GM18861 (cell line): Measurements from ENCODE around the gene MAIP1.

Experiments
- ATAC-seq: cut with Tn5 transposase; IDR thresholded peaks from one replicate; pipeline ENCODE4 v1.9.1; 2021; ENCODE audit not compliant: unreplicated experiment

MAIP1 gene

DNA sequence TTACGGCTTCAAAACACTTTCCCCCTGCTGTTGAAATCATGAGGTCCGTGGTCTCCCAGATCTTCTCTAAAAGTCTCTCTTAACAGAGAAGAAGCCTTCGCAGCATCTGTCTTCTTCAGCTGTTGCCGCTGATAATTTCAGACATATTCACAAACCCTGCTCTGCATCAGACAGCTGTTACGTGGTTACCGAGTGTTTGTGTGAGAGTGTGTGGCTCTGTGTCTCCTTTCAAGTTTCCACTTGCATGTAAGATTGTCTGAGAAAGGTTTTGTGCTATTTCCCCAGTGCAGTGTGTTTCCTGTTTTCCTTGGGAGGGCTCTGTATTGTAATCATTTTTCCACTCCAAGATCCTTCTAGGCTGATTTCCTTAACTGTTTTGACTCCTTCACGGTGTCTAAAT, 32.8 kb downstream of the MAIP1 start:
- no peak for ATAC-seq

DNA sequence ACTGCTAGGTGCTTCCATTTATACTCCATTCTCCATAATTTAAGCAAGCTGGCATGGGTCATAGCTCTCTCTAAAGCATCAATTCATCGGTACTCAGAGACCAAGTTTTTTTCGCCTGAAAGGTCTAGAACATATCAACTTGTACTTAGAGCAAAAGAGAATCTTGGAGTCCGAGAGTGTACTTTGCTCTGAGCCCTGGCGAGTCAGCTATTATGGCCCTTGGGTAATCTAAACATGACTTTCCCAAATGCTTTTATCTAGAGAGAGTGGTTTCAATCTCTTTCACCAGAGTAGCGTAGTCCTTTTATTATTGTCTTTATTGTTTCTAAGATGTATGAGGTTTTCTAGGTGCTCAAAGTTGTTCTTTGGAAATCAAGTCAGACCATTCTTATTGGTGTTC, 34.4 kb downstream of the MAIP1 start:
- no peak for ATAC-seq

DNA sequence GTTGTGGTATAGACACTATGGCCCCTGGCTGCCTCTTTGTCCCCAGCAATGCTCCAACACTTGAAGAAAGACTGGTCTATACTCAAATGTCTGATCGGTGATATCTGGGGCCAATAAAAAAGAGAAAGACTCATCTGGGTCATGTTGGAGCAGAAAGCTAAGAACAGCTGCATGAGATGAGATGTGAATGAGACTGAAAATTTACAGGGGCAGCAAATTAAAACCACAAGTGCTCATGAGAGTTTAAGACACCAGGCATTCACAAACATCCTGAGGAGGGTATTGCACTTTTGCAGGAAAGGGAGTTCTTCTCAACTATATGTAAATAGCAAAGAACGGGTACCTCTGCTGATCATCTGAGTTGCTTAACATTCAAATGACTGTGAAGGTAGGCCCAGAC, 36.3 kb downstream of the MAIP1 start:
- no peak for ATAC-seq

DNA sequence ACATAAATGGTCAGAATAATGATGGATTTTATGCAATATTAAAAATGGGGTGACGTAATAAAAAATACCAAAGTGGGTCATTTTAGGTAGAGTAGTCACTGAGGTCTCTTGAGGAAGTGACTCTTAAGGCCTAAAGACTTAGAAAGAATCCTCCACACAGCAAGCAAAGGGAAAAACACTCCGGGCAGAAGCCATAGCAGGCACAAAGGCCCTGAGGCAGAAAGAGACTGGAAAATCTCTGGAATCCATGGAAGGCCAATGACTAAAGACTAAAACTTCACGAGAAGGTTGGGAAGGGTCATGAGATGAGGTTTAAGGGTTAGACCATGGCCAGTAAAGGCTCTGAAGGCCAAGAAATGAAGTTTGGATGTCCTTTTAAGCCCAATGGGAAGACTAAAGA, 36.9 kb downstream of the MAIP1 start:
- no peak for ATAC-seq

DNA sequence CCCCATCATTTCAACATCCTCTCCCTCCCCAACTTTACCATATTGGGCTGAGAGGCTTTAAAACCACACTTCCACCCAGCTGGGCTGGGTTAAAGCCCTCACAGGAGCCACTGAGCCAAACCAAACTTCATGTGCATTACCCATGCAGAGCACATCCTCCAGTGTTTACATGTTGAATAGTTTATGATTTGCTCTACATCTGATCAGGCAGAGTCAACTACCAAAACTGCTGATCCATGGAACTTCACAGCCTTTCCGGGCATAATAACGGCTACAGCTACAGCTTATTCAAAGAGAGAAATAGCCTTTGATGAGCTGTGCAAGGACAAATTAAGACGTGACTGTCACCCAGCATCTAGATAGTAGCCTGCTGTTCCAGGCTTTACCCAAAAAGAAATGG, 39.0 kb downstream of the MAIP1 start:
- no peak for ATAC-seq

DNA sequence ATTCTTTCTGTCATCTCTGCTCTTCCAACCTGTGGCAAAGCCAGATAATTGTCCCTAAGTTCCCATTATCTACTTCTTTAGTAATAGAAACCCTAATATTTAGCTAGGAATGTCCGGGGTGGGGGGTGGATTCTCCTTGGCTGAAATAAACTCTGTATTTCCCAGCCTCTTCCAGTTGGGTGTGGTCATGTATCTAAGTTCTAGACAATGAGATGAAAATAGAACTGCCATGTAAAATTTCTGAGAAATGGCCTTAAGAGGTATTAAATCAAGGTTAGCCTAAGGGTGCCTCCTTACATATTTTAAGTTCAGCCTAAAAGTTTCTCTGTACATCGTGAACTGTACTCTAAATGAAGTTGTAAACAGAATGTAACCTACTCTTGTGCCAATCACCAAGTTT, 39.5 kb downstream of the MAIP1 start:
- ATAC-seq, result no peak

DNA sequence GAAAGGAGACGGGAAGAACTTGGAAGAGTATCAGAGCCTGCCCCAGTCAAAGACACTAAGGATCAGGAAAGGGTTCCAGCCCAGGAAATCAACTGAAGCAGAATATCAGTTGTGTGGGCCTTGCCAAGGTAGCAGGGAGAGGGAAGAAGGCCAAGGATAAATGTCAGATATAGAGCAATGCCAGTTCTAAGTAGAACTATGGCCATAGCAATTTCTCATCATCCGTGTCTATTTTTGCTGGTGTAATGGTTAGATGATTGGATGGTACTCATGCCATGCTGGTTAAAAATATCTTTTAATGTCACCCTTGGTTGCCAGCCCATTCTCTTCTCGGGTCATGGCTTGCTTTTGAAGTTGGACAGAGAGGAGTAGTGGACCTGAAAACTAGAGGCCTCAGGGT, 41.9 kb downstream of the MAIP1 start:
- ATAC-seq, result no peak

DNA sequence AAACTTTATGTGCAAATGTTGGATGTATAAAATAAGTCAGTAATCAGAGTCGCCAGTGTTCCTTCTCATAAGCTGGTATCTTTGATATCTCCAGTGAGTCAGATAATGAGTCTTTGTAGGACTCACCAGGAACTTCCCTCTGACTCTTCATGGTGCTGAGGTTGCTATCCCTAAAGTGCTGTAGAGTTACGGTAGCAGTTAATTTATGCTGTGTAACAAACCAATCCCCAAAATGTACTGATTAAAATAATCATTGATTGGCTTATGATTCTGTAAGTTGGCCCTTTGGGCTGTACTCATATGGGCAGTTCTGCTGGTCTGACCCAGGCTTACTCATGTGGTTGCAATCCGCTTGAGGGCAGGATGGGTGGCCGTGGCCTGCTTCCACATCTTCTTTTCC, 43.8 kb downstream of the MAIP1 start:
- no peak for ATAC-seq

DNA sequence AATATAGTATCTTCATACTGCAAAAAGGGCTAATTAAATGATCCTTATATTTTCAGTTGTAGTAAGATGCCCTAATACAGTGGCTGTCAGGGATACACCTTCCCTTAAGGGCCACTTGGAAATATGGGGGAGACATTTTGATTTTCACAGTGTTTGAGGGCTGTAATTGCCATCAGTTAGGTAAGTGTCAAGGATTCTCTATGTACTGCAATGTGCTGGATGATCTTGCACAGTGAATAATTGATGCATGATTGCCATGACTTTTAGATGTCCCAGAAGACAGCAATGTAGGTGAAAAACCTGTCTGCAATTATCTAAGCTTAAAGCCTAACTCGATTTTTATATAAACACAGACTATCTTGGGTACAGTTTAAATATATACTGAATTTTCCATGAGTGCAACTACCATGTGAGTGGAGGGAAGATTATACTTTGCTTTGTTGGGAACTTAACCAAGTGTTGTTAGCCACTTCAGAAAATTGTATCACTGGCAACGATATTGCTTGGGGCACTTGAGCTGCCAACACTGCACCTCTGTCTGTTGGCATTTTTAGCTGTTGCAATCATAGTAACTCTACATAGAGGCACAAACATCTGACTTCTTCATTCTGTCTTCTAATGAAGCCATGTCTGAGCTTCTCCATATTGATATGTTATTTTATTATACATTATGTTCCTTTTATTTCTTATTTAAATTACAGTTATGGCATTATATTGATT, 45.2 kb downstream of the MAIP1 start:
- ATAC-seq, result no peak

DNA sequence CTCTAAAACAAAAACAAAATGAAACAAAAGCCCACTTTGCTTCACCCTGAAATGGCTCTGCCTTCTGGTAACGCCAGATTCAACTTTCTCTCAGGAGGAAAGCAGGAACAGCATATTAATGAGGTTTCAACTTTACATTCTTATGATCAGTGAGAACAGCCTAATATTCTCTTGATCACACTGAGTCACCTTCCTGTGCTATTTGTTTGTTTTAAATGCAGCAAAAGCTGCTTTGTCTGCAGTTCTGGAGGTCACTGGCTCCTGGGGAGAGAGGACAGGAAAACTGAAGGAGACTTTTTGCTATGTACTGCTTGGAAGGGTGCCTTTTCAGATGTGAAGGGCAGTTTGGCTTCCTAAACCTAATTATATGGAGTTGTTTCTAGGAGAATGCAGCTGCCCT, 48.1 kb downstream of the MAIP1 start:
- ATAC-seq, result no peak

DNA sequence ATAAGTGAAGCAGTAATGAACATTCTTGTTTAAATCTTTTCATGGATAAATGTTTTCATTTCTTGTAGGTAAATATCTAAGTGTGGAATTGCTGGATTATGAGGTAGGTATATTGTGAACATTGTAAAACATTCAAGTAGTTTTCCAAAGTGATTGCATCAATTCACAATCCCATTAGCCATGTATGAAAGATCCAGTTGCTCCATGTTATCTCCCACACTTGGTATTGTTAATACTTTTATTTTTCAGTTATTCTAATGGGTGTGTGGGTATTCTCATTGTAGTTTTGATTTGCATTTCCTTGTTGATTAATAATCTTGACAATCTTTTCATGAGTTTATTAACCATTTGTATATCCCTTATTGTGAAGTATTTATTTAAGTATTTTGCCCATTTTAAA, 50.3 kb downstream of the MAIP1 start:
- ATAC-seq, result no peak

DNA sequence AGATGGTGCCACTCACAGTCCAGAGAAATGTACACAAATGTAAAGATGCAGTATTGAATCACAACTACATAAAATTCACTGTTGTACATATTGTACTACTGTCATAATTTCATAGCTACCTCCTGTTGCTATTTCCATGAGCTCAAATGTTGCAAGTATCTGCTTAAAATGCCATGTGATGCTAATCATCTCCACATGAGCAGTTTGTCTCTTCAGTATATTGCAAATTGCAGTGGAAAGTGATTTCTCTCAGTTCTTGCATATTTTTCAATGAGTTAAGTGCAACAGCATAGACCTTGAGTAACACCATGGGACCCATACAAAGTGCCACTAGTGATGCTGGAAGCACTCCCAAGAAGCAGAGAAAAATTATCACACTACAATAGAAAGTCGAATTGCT, 51.9 kb downstream of the MAIP1 start:
- ATAC-seq, result no peak

DNA sequence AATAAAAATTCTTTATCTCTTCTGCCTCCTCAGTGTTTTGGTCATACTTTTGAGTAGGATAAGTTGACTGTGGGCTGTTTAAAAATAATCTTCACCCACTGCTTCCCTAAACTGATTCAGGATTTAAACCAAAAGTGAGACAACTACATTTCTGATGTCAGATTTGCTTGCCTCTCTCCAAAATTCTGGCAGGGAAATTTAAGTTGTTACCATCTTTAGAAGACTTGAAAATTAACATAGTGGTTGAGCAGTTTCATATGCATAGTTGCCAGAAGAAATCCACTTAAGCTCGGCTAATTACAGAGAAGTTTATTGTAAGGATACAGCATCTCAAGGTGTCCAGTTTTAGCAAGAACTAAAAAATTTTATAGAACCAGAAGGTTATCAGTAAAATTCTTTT, 57.0 kb downstream of the MAIP1 start:
- no peak for ATAC-seq
